GM12878 (cell line): ENCODE results near the gene LMCD1. TPM values are rescaled to one million over a fixed set of nuclear protein-coding genes. Genes with fewer than 3 reads are reported as not detected.

ENCODE experiments used
- ATAC-seq: fragments of 200-7000 bp; cut with Tn5 transposase; 3 replicates; pipeline ENCODE4 v1.9.1; 2020; ENCODE audit warnings: mild to moderate bottlenecking, moderate library complexity
- BruUV-seq: library from RNA; stranded (reverse); fragments of 400-500 nt; replicated peaks from 2 replicates; lab custom pipeline; 2021; lab: Mats Ljungman, UMichigan
- CTCF ChIA-PET: fragments of 300-600 bp; sonication (Branson Sonifier 250); formaldehyde crosslinking; extraction: SDS; loops from one replicate; lab custom pipeline; 2021; ENCODE audit warnings: inconsistent platforms; lab: Yijun Ruan, JAX
- POLR2A ChIA-PET: fragments of 350-600 bp; formaldehyde crosslinking; extraction: SDS; loops from one replicate; lab custom pipeline; 2021; ENCODE audit warnings: inconsistent platforms; lab: Charles Lee
- RAD21 ChIA-PET: fragments of 300-600 bp; sonication (Branson Sonifier 250); formaldehyde crosslinking; loops from one replicate; lab custom pipeline; 2023; ENCODE audit warnings: antibody characterized with exemption; ENCODE audit not compliant: unreplicated experiment; lab: Charles Lee
- SMC1A ChIA-PET: fragments of 300-600 bp; sonication (Branson Sonifier 250); formaldehyde crosslinking; loops from one replicate; lab custom pipeline; 2023; ENCODE audit not compliant: unreplicated experiment, uncharacterized antibody; lab: Charles Lee
- DNase-seq: peaks from one replicate; pipeline ENCODE4 v3.0.0-alpha.2; 2011; ENCODE audit warnings: low read depth, low spot score
- FAIRE-seq: peaks from 3 replicates; lab custom pipeline; 2011; peaks lifted over from hg19 to GRCh38; lab: Jason Lieb, UNC
- H2AFZ ChIP-seq: 2 replicates; pipeline ENCODE4 v1.6.0; 2011; ENCODE audit warnings: low read depth, low read length, control low read depth; ENCODE audit not compliant: control insufficient read depth
- H3K27ac ChIP-seq: 2 replicates; pipeline ENCODE4 v1.5.1; 2011; ENCODE audit warnings: control low read depth; ENCODE audit not compliant: control insufficient read depth, insufficient read depth
- H3K27me3 ChIP-seq, 2 experiments: replicated peaks in 1 of 2; 2 replicates each; pipeline versions ENCODE4 v1.6.0 to v1.6.1; 2011; ENCODE audit warnings: low read length in 1 of 2; ENCODE audit not compliant: control insufficient read depth in 2 of 2, insufficient read depth in 2 of 2
- H3K36me3 ChIP-seq, 2 experiments: 2 replicates each; pipeline ENCODE4 v1.5.1; 2011; ENCODE audit warnings: low read length in 1 of 2; ENCODE audit not compliant: control insufficient read depth in 2 of 2, insufficient read depth in 2 of 2
- H3K4me1 ChIP-seq: 2 replicates; pipeline ENCODE4 v1.6.1; 2011; ENCODE audit warnings: mild to moderate bottlenecking, low read length, moderate library complexity, mixed read lengths; ENCODE audit not compliant: control insufficient read depth, insufficient read depth
- H3K4me2 ChIP-seq: 2 replicates; pipeline ENCODE4 v1.6.0; 2011; ENCODE audit warnings: control low read depth; ENCODE audit not compliant: control insufficient read depth, insufficient read depth
- H3K4me3 ChIP-seq: fragments of 200-600 bp; sonication (generic); 2 replicates; pipeline ENCODE4 v1.5.1; 2016
- H3K79me2 ChIP-seq: 2 replicates; pipeline ENCODE4 v1.6.0; 2011; ENCODE audit warnings: low read length; ENCODE audit not compliant: control insufficient read depth, insufficient read depth
- H3K9ac ChIP-seq: 2 replicates; pipeline ENCODE4 v1.8.0; 2011; ENCODE audit warnings: low read length, control low read depth, mixed read lengths; ENCODE audit not compliant: control insufficient read depth, insufficient read depth
- H3K9me3 ChIP-seq: replicated peaks from 3 replicates; pipeline ENCODE4 v1.5.1; 2011; ENCODE audit warnings: mild to moderate bottlenecking, low read length; ENCODE audit not compliant: control insufficient read depth, insufficient read depth
- H4K20me1 ChIP-seq: 2 replicates; pipeline ENCODE4 v1.6.0; 2011; ENCODE audit not compliant: control insufficient read depth, insufficient read depth
- ATF3 ChIP-seq: IDR thresholded peaks from 2 replicates; pipeline ENCODE4 v1.6.1; 2011; ENCODE audit warnings: low read depth, mild to moderate bottlenecking, low read length, moderate library complexity, borderline replicate concordance; ENCODE audit errors: extremely low read depth
- BMI1 ChIP-seq: fragments of 450-650 bp; IDR thresholded peaks from 2 replicates; pipeline ENCODE4 v1.6.1; 2016; ENCODE audit warnings: mild to moderate bottlenecking, moderate library complexity, borderline replicate concordance
- E2F8 ChIP-seq: fragments of 450-650 bp; IDR thresholded peaks from 2 replicates; pipeline ENCODE4 v1.6.1; 2018; ENCODE audit warnings: mild to moderate bottlenecking, low read depth, moderate library complexity; ENCODE audit not compliant: partially characterized antibody
- EZH2 ChIP-seq: IDR thresholded peaks from 2 replicates; pipeline ENCODE4 v1.6.1; 2012; ENCODE audit warnings: low read depth, mild to moderate bottlenecking, control low read depth, inconsistent platforms, low read length, borderline replicate concordance; ENCODE audit not compliant: control insufficient read depth
- FOS ChIP-seq: IDR thresholded peaks from 3 replicates; pipeline ENCODE4 v1.6.1; 2011; ENCODE audit warnings: borderline replicate concordance; ENCODE audit not compliant: insufficient read length; ENCODE audit errors: extremely low read depth
- HDAC2 ChIP-seq: fragments of 200-600 bp; sonication (generic); IDR thresholded peaks from 2 replicates; pipeline ENCODE4 v1.6.1; 2017
- IKZF1 ChIP-seq: fragments of 450-650 bp; conservative IDR thresholded peaks from 2 replicates; pipeline ENCODE4 v1.6.1; 2017; ENCODE audit warnings: antibody characterized with exemption, mild to moderate bottlenecking
- NFIC ChIP-seq: IDR thresholded peaks from 2 replicates; pipeline ENCODE4 v1.6.1; 2012; ENCODE audit warnings: low read depth, mild to moderate bottlenecking, inconsistent platforms, low read length, moderate library complexity
- POLR2A ChIP-seq: IDR thresholded peaks from 2 replicates; pipeline ENCODE4 v1.6.1; 2011; ENCODE audit warnings: low read depth, mild to moderate bottlenecking, low read length
- RELB ChIP-seq: fragments of 450-650 bp; IDR thresholded peaks from 2 replicates; pipeline ENCODE4 v1.6.1; 2017; ENCODE audit warnings: low read depth, mild to moderate bottlenecking, moderate library complexity
- SMARCA5 ChIP-seq: fragments of 450-650 bp; IDR thresholded peaks from 2 replicates; pipeline ENCODE4 v1.6.1; 2017; ENCODE audit warnings: mild to moderate bottlenecking
- TBL1XR1 ChIP-seq: IDR thresholded peaks from 2 replicates; pipeline ENCODE4 v1.6.1; 2012; ENCODE audit warnings: low read depth, low read length, improper control_type of control experiment
- WRNIP1 ChIP-seq: IDR thresholded peaks from 2 replicates; pipeline ENCODE4 v1.6.1; 2011; ENCODE audit warnings: low read depth, low read length, improper control_type of control experiment, borderline replicate concordance
- WGBS: methylation state at CpG from one replicate; pipeline ENCODE4 v1.1.6; 2016; ENCODE audit warnings: low lambda C conversion rate; ENCODE audit not compliant: insufficient replicate concordance, insufficient coverage; ENCODE audit errors: missing lambda C conversion rate; 5-methylcytosine and 5-hydroxymethylcytosine counted together
- in situ Hi-C: fragments of 300-500 bp; cut with MboI; formaldehyde crosslinking; loops from 9 replicates; pipeline ENCODE4 v1.14.3; 2018; ENCODE audit warnings: mixed read lengths
- intact Hi-C: fragments of 100-400 bp; cut with micrococcal nuclease; formaldehyde crosslinking; loops from one replicate; pipeline ENCODE4 v1.14.2; 2022; ENCODE audit not compliant: unreplicated experiment
- polyA plus RNA-seq, 11 experiments: library from polyadenylated mRNA; depleted of rRNA in 4 of 11; unstranded in 6 of 11; stranded (reverse) in 5 of 11; fragments of >200 nt; fragmentation: Nextera tagmentation in 4 of 11; fragmentation: Illumina TruSeq in 1 of 11; extraction: Ambion mirVana in 4 of 11; extraction: Trizol in 1 of 11; gene quantifications; 1 replicate in 1 of 11; 2 replicates in 10 of 11; pipeline versions ENCODE4 v1.2.1 to v1.2.3, GENCODE V29; 2011 to 2016; ENCODE audit warnings: inconsistent platforms in 2 of 11, missing spikeins in 2 of 11, low read depth in 1 of 11
- total RNA-seq, 4 experiments: library from RNA; depleted of rRNA in 3 of 4; stranded (reverse); fragments of >200 nt in 3 of 4; fragmentation: Illumina TruSeq in 1 of 4; extraction: Trizol in 1 of 4; gene quantifications; 2 replicates each; pipeline versions ENCODE4 v1.2.1 to v1.2.3, GENCODE V29; 2013 to 2021

The LMCD1 gene
- total and polyA plus RNA-seq, 10 of the 15 experiments (the other 5 are each of a cell fraction or from before 2014, with no cell fraction given) = 0.27 to 6.4 (median 1.7) TPM

- FAIRE-seq (no peak), ATAC-seq (no peak), DNase-seq (no peak)
- Histone ChIP-seq H3K4me1 (no peaks in the 10 kb centered on the region), H4K20me1 (no peaks in the 10 kb centered on the region), H3K79me2 (no peaks in the 10 kb centered on the region), H3K9me3 (no peaks in the 10 kb centered on the region), H3K9ac (no peak overlapping the region), H2AFZ (no peak overlapping the region), H3K4me2 (no peak overlapping the region), H3K27ac (no peak overlapping the region), H3K27me3 (peaks cover 0 to 1% of the 10 kb centered on the region in 2 experiments; a peak in 1 of 4 replicates), H3K36me3 (no peaks in the 10 kb centered on the region), H3K4me3 (no peak overlapping the region)
- no TSS peak for BruUV-seq
- SMC1A ChIA-PET = no interaction called here
- intact Hi-C loops (no loop called here), in situ Hi-C loops (no loop called here)
- RAD21 ChIA-PET = no interaction called here
- POLR2A ChIA-PET = no interaction called here
- whole genome bisulfite sequencing = 66% methylated on average over 8 of the region's 8 CpGs
- CTCF ChIA-PET = interaction anchor here (0.7 to 0.9 kb wide), 2 partner anchors 194 to 286 kb away, joined by 3 to 4 read pairs; no protein-coding TSS in a partner anchor
- TF ChIP-seq WRNIP1 (no peak), POLR2A (no peak), FOS (no peak), BMI1 (no peak), ATF3 (no peak)
These were observed 109.3 kb downstream of the LMCD1 start for GRCh38 chr3:8610951-8611350.

- WGBS = 73% methylated on average over 5 of the region's 5 CpGs
- ATAC-seq (no peak), DNase-seq (no peak), FAIRE-seq (no peak)
- H4K20me1 ChIP-seq = no peaks in the 10 kb centered on the region
- H3K27me3 ChIP-seq = no peaks in the 10 kb centered on the region
- intact Hi-C loops (no loop called here), in situ Hi-C loops (no loop called here)
- no TSS peak for BruUV-seq
- H3K4me1 ChIP-seq = no peaks in the 10 kb centered on the region
- no peak overlapping the region for H3K9ac ChIP-seq
- H2AFZ ChIP-seq = no peak overlapping the region
- no peaks in the 10 kb centered on the region; the same call in 2 of the 3 replicates for H3K9me3 ChIP-seq
- no peaks in the 10 kb centered on the region for H3K36me3 ChIP-seq
- ChIA-PET POLR2A (no interaction called here), CTCF (interaction anchor here (2.9 kb wide), 1 partner anchor 175 kb away, joined by 24 read pairs; no protein-coding TSS in a partner anchor), SMC1A (no interaction called here), RAD21 (no interaction called here)
- H3K4me2 ChIP-seq = no peak overlapping the region
- no peak overlapping the region for H3K4me3 ChIP-seq
- H3K79me2 ChIP-seq = no peaks in the 10 kb centered on the region
- H3K27ac ChIP-seq = no peak overlapping the region
- TF ChIP-seq HDAC2 = no peak
- TF ChIP-seq E2F8 = no peak
- TF ChIP-seq SMARCA5 = no peak
- no peak for TF ChIP-seq EZH2
- no peak for TF ChIP-seq NFIC
- TF ChIP-seq IKZF1 = no peak
- TF ChIP-seq TBL1XR1 = no peak
- TF ChIP-seq RELB = no peak
These were observed 116.3 kb downstream of the LMCD1 start for GRCh38 chr3:8617921-8618320.
